Measurements from ENCODE around the gene MMP15. TPM values are rescaled to one million over a fixed set of nuclear protein-coding genes. Genes with fewer than 3 reads are reported as not detected.
"Not testable (repeated sequence)": the region's sequence is repeated elsewhere in the genome, so short reads cannot be mapped to it uniquely, and the experiment has no call there.

MMP15 gene
- total RNA-seq, 1 donor from 2014 or later: 1.7 TPM

DNA sequence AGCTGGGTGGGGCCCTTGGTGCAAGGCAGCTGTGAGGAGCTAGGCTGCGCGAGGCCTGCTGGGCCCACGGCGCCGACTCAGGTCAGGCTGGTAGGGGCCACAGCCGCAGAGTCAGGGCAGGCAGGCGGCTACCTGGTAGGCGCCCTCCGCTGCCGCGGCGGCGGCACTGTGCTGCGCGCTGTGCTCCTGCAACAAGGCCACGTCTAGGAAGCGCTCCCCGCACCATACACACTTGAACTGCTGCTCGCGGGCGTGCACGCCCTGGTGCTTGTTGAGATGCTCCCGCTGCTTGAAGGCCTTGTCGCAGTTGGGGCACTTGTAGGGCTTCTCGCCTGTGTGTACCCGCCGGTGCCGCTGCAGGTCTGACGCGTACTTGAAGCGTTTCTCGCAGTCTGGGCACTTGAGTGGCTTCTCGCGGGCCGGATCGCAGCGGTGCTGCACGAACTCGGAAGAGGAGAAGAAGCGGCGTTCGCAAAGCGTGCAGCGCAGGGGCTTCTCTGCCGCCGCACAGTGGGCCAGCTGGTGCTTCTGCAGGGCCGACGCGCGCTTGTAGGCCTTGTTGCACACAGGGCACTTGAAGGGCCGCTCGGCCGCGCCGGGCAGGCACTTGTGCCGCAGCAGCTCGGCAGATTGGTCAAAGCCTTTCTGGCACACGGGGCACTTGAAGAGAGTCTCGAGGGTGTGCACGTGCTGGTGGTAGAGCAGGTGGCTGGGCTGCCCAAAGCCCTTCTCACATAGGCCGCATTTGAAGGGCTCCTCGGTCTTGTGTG, 29.0 kb upstream of the MMP15 start:
- DNase-seq (ENCODE audit: low spot score): no peak

GRCh38 chr16:57997176-57997527, 28.4 kb upstream of the MMP15 start:
- no peak for DNase-seq (ENCODE audit: low spot score)

DNA sequence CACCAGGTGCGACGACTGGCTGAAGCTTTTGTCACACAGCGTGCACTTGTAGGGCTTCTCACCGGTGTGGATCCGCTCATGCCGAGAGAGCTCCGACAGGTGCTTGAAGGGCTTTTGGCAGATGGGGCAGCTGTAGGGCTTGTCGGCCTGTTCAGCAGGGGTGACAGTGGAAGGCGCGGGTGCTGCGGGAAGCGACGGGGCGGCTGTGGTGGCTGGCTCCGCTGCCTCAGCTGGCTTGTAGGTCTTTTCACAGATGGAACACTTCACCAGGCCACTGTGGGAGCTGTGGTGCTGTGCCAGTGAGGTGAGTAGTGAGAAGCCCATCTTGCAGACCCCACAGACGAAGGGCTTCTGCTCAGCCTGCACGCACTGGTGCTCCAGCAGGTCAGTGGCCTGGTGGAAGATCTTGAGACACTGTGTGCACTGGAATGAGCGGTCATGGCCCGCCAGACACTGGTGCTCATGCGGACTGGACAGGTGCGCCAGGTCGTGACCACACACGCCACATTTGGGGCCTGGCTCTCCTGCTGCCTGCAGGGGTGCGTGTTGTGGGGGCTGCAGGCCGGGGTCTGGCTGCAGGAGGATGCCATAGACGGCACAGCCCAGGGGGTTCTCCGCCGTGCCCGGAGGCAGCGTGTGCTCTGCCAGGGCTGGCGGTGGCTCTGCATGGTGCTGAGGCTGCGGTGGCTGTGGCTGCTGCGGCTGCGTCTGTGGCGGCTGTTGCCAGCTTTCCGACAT, 27.9 kb upstream of the MMP15 start:
- DNase-seq (ENCODE audit: low spot score): no peak

DNA sequence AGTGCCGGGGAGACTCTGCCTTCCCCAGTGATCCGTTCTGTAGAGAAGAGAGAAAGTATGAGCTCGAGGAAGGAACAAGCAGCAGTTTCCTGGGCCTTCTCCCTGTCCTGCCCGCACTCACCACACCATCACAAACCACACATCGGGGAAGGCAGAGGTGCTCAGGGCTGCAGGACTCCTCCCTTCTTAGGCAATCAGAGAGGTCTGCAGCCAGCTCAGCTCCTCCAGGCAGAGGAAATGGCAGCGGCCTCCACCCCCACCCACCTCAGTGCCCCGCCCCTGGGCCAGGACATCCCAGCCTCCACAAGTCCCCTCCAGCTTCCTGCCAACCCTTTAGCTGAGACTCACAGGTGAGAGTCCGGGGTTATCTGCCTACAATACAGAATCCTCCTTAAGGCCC, 27.1 kb upstream of the MMP15 start:
- no peak for DNase-seq (ENCODE audit: low spot score)

GRCh38 chr16:57998992-57999365, 26.6 kb upstream of the MMP15 start:
- no peak for DNase-seq (ENCODE audit: low spot score)

DNA sequence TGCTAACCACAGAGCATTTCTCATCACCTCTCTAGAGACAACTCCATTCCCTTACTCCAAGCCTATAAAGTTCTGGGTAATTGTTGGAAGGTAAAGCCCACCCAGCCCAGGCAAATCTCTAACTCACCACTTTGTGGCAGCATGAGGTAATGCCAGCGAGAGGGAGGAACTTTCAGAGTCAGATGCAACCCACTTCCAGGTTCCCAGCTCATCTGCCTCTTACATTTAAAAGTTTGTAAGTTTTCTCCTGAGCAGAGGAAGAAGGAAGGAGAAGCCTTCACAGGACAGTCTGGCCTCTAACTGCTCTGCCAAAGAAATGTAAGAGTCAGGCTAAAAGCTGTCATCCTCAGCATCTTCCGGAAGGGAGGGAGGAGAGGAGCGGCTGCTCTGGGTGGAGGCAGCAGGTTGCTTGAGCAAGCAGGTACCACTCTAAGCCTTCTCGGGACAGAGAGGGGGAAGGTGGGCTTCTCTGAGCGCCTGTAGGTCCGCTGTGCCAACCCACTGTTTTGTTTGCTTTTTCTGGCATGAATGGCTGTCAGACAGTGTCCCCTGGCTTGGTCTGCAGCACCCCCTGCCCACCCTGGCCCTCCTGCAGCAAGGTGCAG, 26.1 kb upstream of the MMP15 start:
- DNase-seq (ENCODE audit: low spot score): peak; percentile 54

DNA sequence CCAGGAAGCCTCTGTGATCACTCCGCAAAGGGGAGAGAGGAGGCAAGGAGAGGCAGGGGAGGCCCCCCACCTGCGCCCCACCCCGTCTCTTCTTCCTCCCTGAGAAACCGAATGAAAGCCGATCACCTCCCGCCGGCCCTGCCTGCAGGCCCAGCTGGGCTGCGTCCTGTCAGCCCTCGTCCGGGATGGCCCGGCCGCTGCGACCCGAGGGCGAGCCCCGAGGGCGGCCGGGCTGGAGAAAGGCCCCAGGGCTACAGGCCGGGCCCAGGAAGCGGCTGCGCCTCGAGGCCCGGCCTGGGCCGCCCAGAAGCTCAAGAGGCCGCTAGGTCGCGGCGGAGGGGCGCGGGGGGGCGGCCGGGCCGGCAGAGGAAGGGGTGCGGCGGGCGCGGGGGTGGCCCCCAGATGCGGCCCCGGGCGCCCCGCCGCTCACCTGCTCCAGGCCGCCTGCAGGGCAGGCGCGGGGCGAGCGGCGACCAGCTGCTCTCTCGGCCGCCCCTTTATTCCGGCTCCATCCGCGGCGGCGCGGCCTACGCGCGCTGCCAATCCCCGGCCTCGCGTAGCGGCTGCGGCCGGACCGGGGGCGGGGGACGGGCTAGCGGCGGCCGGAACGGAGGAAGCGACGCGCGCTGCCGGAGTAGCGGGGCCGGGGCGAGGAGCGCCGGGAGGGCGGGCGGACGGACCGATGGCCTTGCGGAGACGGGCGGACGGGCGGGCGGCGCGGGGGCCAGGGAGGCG, 25.4 kb upstream of the MMP15 start, which contains the start of gene ZNF319:
Gene ZNF319 (minus strand): TSS at position 702 of the 735 bp plus-strand sequence. CDS start 2,407 bp downstream, outside the sequence.
- no peak for DNase-seq (ENCODE audit: low spot score)

DNA sequence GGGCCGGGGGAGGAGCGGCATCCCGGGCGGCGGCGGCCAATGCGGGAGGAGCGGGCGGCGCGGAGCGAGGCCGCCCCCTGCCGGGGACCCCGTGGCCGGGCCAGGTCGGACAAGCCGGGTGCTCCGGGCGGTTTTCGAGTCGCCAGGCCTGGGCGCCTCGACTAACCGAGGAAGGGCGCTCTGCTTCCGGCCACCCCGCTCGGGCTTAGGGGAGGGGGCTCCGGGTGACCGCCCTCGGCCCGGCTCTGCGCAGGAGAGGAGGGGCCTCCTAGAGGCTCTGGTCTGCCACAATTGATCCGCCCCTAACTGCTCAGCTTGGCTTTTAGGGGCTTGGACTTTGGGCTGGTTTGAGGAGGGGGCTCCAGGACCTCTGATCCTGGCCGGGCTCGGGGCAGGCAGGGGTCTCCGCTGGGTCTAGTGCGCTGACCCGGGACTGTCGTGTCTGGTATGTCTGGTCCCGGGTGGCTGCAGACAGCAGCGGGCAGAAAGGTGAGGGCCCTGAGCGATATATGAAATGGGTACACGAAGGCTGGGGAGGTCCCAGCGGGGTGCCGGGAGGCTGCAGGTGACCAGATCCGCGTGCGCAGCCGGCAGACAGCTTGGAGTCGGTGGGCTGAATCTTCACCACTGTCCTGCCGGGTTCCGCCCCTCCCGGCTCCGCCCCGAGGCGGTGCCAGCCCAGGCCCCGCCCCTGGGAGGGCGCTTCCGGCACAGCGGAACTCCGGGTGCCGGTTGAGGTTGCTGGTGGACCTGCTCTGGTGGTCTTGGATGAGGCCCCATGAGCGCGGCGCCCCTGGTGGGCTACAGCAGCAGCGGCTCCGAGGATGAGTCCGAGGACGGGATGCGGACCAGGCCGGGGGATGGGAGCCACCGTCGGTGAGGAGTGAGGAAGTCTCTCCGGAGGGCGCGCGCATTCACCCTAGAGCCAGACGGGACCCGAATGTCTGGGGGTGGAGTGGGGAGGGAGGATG, 24.6 kb upstream of the MMP15 start, which contains the start of gene USB1:
Gene USB1 (plus strand): TSS at position 702 of the 971 bp plus-strand sequence. CDS start 77 bp downstream, at position 779.
- peak; percentile 87 for DNase-seq (ENCODE audit: low spot score)

GRCh38 chr16:58001781-58002415, 23.7 kb upstream of the MMP15 start:
- no peak for DNase-seq (ENCODE audit: low spot score)

- DNase-seq (ENCODE audit: low spot score): no peak
Observed at GRCh38 chr16:58002416-58002800, 23.1 kb upstream of the MMP15 start.

DNA sequence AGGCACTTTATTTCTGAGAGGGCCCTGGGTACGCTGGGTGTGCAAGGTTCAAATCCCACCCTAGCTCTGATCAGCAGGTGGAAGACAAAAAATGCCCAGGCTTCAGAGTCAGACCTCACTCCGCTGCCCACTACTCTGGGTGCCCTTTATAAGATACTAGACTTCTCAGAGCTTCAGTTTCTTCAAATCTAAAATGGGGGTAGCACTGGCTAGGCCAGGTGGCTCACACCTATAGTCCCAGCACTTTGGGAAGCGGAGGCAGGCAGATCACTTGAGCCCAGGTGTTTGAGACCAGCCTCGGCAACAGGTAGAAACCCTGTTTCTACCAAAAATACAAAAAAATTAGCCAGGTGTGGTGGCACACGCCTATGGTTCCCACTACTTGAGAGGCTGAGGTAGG, 22.6 kb upstream of the MMP15 start:
- no peak for DNase-seq (ENCODE audit: low spot score)

DNA sequence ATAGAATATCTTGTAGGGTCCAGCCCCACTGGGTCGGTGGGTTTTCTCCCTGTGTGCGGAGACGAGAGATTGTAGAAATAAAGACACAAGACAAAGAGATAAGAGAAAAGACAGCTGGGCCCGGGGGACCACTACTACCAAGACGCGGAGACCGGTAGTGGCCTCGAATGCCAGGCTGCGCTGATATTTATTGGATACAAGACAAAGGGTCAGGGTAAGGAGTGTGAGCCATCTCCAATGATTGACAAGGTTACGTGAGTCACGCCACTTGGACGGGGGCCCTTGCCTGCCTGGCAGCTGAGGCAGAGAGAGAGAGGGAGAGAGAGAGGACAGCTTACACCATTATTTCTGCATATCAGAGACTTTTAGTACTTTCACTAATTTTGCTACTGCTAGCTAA, 20.8 kb upstream of the MMP15 start:
- DNase-seq (ENCODE audit: low spot score): not testable (repeated sequence)

DNA sequence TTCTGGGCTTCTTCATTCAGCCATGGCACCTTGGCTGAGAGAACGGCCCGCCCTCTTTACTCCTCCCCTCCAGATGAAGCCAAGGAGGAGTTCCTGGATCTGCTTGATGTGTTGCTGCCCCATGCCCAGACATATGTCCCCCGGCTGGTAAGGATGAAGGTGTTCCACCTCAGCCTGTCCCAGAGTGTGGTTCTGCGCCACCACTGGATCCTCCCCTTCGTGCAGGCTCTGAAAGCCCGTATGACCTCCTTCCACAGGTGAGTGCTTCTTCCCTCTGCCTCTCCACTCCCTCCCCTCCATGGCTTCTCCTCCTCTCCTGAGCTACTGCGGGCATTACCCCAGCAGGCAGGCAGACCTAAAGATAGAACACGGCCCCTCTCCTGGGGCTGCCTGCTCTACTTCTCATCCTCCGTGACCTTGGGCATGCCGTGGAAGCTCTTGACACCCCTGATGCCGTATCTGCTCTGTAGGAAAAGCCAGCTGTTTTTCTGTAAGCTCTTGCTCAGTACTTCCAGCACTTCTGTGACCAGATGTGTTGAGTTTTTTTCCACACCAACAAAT, 15.6 kb upstream of the MMP15 start:
- DNase-seq (ENCODE audit: low spot score): no peak

DNA sequence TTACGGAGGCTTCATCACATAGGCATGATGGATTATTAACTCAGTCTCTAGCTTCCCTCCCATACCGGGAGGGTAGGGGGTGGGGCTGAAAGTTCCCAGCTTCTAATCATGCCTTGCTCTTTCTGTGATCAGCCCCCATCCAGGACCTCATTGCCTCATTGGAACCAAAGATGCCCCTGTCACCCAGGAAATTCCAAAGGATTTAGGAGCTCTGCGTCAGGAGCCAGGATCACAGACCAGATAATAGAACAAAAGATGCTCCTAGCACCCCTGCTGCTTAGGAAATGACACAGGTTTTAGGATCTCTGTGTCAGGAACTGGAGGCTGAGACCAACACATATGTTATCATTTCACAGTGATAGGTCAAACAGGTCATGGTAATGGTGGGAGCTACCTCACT, 14.7 kb upstream of the MMP15 start:
- no peak for DNase-seq (ENCODE audit: low spot score)

DNA sequence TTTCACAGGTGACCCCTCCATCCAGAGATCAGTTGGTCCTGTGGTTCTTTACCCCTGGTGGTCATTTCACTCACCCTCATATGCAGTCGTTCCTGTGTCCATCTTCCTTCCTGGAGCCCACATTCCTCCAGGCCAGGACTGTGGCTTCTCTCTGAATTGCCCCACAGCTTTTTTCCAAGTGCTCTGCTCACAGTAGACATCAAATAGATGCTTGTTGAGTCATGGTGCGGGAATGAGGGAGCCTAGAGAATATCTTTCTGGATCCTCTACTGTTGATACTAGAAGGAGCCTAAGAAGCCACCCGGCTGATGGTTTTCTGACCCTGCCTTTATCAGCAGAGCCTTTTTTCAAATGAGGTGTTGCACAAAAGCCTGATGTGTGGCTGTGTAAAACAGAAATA, 13.9 kb upstream of the MMP15 start:
- DNase-seq (ENCODE audit: low spot score): peak; percentile 71

- DNase-seq (ENCODE audit: low spot score): no peak
Observed at GRCh38 chr16:58012481-58012880, 13.1 kb upstream of the MMP15 start.

DNA sequence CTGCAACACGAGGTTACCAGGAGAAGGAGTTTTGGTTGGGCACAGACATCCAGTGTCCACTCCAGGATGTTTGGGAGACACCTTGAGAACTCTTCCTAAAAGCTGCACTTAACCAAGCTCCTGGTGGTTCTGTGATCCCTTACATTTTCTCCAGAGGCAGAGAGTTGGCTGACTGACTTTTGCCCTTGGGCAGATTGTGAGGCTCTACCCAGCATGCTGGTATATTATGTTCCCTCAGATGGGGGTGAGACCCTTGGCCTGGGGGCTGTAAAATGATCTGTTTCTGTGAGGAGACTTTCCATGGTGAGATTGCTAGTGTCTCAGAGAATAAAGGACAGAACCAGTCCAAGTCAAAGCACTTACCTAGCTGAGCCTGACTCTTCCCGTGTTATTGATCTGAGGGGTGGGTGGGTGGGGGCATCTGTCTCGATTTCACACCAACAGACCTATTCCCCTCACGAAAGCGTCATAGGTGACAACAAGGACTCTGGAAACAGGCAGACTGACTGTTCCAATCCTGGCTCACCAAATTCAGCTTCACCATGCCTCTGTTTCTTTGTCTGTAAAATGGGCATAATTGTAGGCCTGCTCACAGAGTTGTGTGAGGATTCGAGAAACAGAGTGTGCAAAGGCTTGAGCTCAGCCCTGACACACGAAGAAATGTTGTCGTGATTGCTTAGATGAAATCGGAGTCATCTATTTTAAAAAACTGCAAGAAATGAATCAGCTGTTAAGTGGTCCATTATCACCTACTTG, 12.2 kb upstream of the MMP15 start:
- DNase-seq (ENCODE audit: low spot score): no peak

DNA sequence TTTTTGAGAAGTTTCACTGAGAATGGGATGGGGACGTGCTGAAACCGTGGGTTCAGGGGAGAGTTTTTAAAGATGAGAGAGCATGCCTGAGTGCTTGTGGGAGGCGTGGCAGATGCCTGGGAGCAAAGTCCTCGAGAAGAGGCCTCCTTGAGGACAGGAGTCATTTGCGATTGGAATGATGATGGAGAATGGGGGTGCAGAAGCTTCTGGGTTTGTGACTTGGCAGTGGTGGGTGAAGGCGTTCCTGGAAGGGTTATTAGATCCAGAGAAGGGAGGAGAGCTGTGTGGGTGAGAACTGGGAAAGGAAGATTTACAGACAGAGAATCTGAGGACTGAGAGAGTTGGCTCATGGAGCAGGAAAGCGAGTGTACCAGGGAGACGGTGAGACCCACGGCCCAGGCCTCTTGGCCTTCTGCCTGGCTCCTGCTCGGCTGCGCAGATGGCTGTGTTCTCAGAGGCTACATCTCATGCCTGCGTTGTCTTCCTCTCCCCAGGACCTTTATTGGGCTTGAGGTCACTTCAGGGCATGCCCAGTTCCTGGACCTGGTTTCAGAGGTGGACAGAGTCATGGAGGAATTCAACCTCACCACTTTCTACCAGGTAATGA, 8.6 kb upstream of the MMP15 start:
- DNase-seq (ENCODE audit: low spot score): no peak

DNA sequence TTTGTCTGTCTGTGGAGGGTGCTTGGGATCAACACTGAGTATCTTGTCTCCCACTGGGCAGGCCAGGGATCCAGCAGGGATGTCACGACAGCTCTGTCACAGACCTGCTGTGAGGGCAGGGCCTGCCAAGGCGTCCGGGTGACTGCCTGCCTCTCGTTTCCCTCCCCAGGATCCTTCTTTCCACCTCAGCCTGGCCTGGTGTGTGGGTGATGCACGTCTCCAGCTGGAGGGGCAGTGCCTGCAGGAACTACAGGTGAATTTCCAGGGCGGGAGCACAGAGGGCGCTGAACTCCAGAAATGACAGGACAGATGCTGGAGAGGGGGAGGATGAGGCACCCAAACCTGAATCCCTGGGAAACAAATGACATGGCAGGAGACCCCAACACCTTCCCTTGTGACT, 6.8 kb upstream of the MMP15 start:
- no peak for DNase-seq (ENCODE audit: low spot score)
